A673 (cell line): ENCODE measurements around the gene SORD. TPM values are rescaled to one million over a fixed set of nuclear protein-coding genes. Genes with fewer than 3 reads are reported as not detected.

ENCODE experiments used
- BruUV-seq: library from RNA; stranded (reverse); fragments of 400-500 nt; replicated peaks from 2 replicates; lab custom pipeline; 2021; lab: Mats Ljungman, UMichigan
- CTCF ChIA-PET: fragments of 300-600 bp; sonication (Branson Sonifier 250); formaldehyde crosslinking; loops from one replicate; lab custom pipeline; 2022; ENCODE audit warnings: antibody characterized with exemption; lab: Charles Lee
- POLR2A ChIA-PET: fragments of 300-600 bp; sonication (Branson Sonifier 250); formaldehyde crosslinking; loops from one replicate; lab custom pipeline; 2022; ENCODE audit warnings: antibody characterized with exemption; ENCODE audit not compliant: low non-redundant PET; lab: Charles Lee
- DNase-seq: peaks from one replicate; pipeline ENCODE4 v3.0.0-alpha.2; 2015; ENCODE audit warnings: low spot score
- H3K27ac ChIP-seq: fragments of 200-600 bp; sonication (generic); 2 replicates; pipeline ENCODE4 v1.5.1; 2016; ENCODE audit warnings: mixed run types, low read depth, mild to moderate bottlenecking, mixed read lengths, antibody characterized with exemption, low read length; ENCODE audit not compliant: poor library complexity, severe bottlenecking
- H3K27me3 ChIP-seq: fragments of 200-600 bp; sonication (generic); replicated peaks from 2 replicates; pipeline ENCODE4 v1.6.1; 2017; ENCODE audit warnings: mixed run types, low read depth, mild to moderate bottlenecking, mixed read lengths, antibody characterized with exemption, low read length; ENCODE audit not compliant: insufficient read depth, poor library complexity
- H3K36me3 ChIP-seq: fragments of 200-600 bp; sonication (generic); 2 replicates; pipeline ENCODE4 v1.6.1; 2016; ENCODE audit warnings: mixed run types, mild to moderate bottlenecking, mixed read lengths, antibody characterized with exemption, low read length; ENCODE audit not compliant: insufficient read depth, poor library complexity, severe bottlenecking
- H3K4me1 ChIP-seq: fragments of 200-600 bp; sonication (generic); 2 replicates; pipeline ENCODE4 v1.6.1; 2017; ENCODE audit warnings: mixed run types, mild to moderate bottlenecking, mixed read lengths, antibody characterized with exemption, low read length; ENCODE audit not compliant: insufficient read depth, poor library complexity, severe bottlenecking
- H3K4me3 ChIP-seq: fragments of 200-600 bp; sonication (generic); 2 replicates; pipeline ENCODE4 v1.5.1; 2016; ENCODE audit warnings: low read depth, mixed run types, mild to moderate bottlenecking, mixed read lengths, low read length; ENCODE audit not compliant: poor library complexity, severe bottlenecking
- H3K9me3 ChIP-seq: fragments of 200-600 bp; sonication (generic); 2 replicates; pipeline ENCODE4 v1.6.1; 2016; ENCODE audit warnings: mixed run types, low read depth, mild to moderate bottlenecking, mixed read lengths, antibody characterized with exemption, low read length; ENCODE audit not compliant: poor library complexity, severe bottlenecking
- EZH2 ChIP-seq: fragments of 200-600 bp; sonication (generic); IDR thresholded peaks from 2 replicates; pipeline ENCODE4 v1.6.1; 2017; ENCODE audit warnings: borderline replicate concordance, low read depth, mild to moderate bottlenecking, mixed read lengths, antibody characterized with exemption, low read length; ENCODE audit not compliant: poor library complexity, severe bottlenecking
- intact Hi-C: fragments of 100-400 bp; cut with micrococcal nuclease; formaldehyde crosslinking; loops from one replicate; pipeline ENCODE4 v1.10.0; 2022; ENCODE audit not compliant: unreplicated experiment
- total RNA-seq: library from RNA; stranded (reverse); gene quantifications from 2 replicates; pipeline ENCODE4 v1.2.3, GENCODE V29; 2021
- TF ChIP-seq, protein P1 (sequence below): fragments of 300-800, 200-600 bp; sonication (generic); conservative IDR thresholded peaks from 2 replicates; pipeline ENCODE4 v1.5.1; 2017; ENCODE audit warnings: low read depth, mild to moderate bottlenecking, antibody characterized with exemption, low read length, moderate library complexity, mixed read lengths

Gene SORD
- total RNA-seq, 1 experiment from 2014 or later, result 286 TPM

DNA sequence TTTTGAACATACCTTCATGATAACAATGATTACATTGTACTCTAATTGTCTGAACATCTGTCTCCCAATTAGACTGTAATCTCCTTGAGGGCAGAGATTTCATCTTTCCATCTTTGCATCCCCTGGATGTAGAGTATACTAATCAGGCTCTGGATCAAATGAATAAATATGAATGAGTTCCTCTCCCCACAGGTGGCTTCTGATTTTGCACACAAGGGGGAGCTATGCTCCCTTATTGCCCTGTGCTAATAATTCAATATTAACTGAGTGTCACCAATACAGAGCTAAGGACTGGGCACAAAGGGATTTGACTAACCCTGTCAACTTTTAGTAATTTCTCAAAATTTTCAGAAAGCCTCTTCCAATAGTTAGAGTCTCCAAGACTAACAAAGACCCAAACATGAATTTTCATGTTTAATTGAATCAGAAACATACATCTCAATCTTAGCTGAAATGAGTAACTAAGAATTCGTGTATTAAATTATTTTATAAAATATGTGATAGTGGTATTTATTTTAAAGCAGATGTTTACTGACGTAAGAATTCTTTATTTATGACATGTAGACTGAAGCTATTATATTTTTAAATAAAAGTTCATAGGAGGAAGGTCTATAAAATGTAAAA lies 103.7 kb downstream of the SORD start:
- H3K9me3 ChIP-seq, result no peaks in the 10 kb centered on the region
- H3K36me3 ChIP-seq, result no peaks in the 10 kb centered on the region
- ChIA-PET CTCF (interaction anchor here (0.5 to 1.1 kb wide), 4 partner anchors 8 to 158 kb away, joined by 3 to 10 read pairs (median 4); no protein-coding TSS in a partner anchor), POLR2A (no interaction called here)
- peak; percentile 56 for DNase-seq
- TF ChIP-seq, protein P1, sequence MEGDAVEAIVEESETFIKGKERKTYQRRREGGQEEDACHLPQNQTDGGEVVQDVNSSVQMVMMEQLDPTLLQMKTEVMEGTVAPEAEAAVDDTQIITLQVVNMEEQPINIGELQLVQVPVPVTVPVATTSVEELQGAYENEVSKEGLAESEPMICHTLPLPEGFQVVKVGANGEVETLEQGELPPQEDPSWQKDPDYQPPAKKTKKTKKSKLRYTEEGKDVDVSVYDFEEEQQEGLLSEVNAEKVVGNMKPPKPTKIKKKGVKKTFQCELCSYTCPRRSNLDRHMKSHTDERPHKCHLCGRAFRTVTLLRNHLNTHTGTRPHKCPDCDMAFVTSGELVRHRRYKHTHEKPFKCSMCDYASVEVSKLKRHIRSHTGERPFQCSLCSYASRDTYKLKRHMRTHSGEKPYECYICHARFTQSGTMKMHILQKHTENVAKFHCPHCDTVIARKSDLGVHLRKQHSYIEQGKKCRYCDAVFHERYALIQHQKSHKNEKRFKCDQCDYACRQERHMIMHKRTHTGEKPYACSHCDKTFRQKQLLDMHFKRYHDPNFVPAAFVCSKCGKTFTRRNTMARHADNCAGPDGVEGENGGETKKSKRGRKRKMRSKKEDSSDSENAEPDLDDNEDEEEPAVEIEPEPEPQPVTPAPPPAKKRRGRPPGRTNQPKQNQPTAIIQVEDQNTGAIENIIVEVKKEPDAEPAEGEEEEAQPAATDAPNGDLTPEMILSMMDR, result peak; percentile 79
- no peak for TF ChIP-seq EZH2
- no peaks in the 10 kb centered on the region for H3K27me3 ChIP-seq
- intact Hi-C loops, result no loop called here
- no TSS peak for BruUV-seq
- H3K27ac ChIP-seq, result no peak overlapping the region
- H3K4me1 ChIP-seq, result no peaks in the 10 kb centered on the region
- no peak overlapping the region for H3K4me3 ChIP-seq

Other genes starting within 250 kb of the SORD start
- gene TERB2, start 66.5 kb upstream of the SORD start, total RNA-seq, result not detected in 2 replicates
- 0.98 and 0.99 TPM in 2 replicates for gene DUOX2, start 91.0 kb downstream of the SORD start, total RNA-seq
- gene DUOXA2, start 91.1 kb downstream of the SORD start, total RNA-seq, result not detected in 2 replicates
- 0.95 and 1.1 TPM in 2 replicates for gene DUOXA1, start 106.7 kb downstream of the SORD start, total RNA-seq
- gene DUOX1, start 106.8 kb downstream of the SORD start, total RNA-seq, result 1.4 and 1.7 TPM in 2 replicates
- 42.9 and 43.2 TPM in 2 replicates for gene SHF, start 164.8 kb downstream of the SORD start, total RNA-seq
- gene SLC28A2, start 229.0 kb downstream of the SORD start, total RNA-seq, result not detected in 2 replicates